ENCODE measurements around the gene OPTN. TPM values are rescaled to one million over a fixed set of nuclear protein-coding genes. Genes with fewer than 3 reads are reported as not detected.
A peak's percentile ranks its signal among the peaks of the same experiment; 100 is the strongest.

Gene OPTN
- total and polyA plus RNA-seq, 2 of the 8 experiments (the other 6 are each of a cell fraction or from before 2014, with no cell fraction given), result 4.8 to 20.1 TPM

DNA sequence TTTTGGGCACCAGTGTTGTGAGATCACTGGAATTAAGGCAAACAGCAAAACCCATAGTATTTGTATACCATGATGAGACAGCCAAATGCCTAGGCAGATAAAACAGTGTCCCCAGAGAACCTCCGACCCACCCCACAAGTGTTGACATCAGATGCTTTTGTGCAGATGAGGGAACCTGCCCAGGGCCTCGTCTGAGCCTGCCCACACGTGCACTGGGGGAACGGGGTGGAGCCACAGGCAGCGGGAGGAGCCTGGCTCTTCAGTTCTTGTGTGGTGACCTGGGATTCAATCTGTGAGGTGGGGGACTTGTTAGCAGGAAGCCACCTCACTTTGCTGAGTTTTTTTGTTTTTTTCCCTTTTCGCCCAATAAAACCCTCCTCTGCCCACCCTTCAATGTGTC lies 33.4 kb upstream of the OPTN start:
- Histone ChIP-seq H3K79me2 (ENCODE audit: control insufficient read depth in 1 of 2, insufficient read depth in 2 of 2, low read length in 2 of 2) (no peaks in the 10 kb centered on the region), H4K8ac (ENCODE audit: extremely low read depth, insufficient read depth, low read length) (no peak overlapping the region), H3K36me3 (ENCODE audit: control insufficient read depth in 2 of 4, insufficient read depth in 4 of 4, low read length in 3 of 4) (no peaks in the 10 kb centered on the region; a peak in 1 of 8 replicates), H3K18ac (ENCODE audit: extremely low read depth, low read length) (no peak overlapping the region), H2BK12ac (ENCODE audit: low read depth, low read length) (no peak overlapping the region), H3K9me3 (ENCODE audit: insufficient read depth in 2 of 2, low read depth in 1 of 2, low read length in 1 of 2) (peaks cover 6 to 8% of the 10 kb centered on the region in 2 experiments; a peak in 2 of 4 replicates), H3K56ac (replicated peaks; ENCODE audit: insufficient read length, low read depth, low read length) (no peak overlapping the region), H2BK5ac (ENCODE audit: low read depth, low read length) (no peak overlapping the region), H3K4me1 (replicated peaks in 1 of 4; ENCODE audit: control insufficient read depth in 3 of 4, insufficient read depth in 4 of 4, low read length in 3 of 4) (no peaks in the 10 kb centered on the region; a peak in 1 of 7 replicates), H3K27me3 (replicated peaks in 1 of 4; ENCODE audit: control insufficient read depth in 3 of 4, extremely low read depth in 1 of 4, insufficient read depth in 3 of 4, low read length in 3 of 4) (no peaks in the 10 kb centered on the region; a peak in 1 of 7 replicates), H2BK20ac (ENCODE audit: low read length) (no peak overlapping the region), H3K9ac (replicated peaks in 1 of 4; ENCODE audit: extremely low read depth in 1 of 4, low read depth in 3 of 4, low read length in 3 of 4) (no peak overlapping the region), H3K79me1 (ENCODE audit: low read depth, low read length) (no peaks in the 10 kb centered on the region), H4K5ac (ENCODE audit: insufficient read length, low read depth, low read length) (no peak overlapping the region), H3K4ac (replicated peaks; ENCODE audit: insufficient read length, low read depth, low read length) (no peak overlapping the region), H2AFZ (ENCODE audit: low read length) (no peak overlapping the region), H3K23me2 (ENCODE audit: low read depth, low read length) (no peaks in the 10 kb centered on the region), H3K4me2 (ENCODE audit: insufficient read depth in 1 of 2, low read depth in 2 of 2, low read length in 2 of 2) (no peak overlapping the region), H4K91ac (replicated peaks; ENCODE audit: insufficient read length, low read length) (no peak overlapping the region), H4K20me1 (replicated peaks in 1 of 2; ENCODE audit: control insufficient read depth in 1 of 2, insufficient read depth in 2 of 2, low read length in 2 of 2) (no peaks in the 10 kb centered on the region), H3K27ac (ENCODE audit: low read depth, low read length) (no peak overlapping the region), H3K23ac (ENCODE audit: insufficient read length) (no peak overlapping the region), H3K4me3 (ENCODE audit: extremely low read depth in 1 of 4, insufficient read depth in 2 of 4, low read depth in 3 of 4, low read length in 4 of 4) (no peak overlapping the region), H2BK120ac (replicated peaks; ENCODE audit: low read depth, low read length) (no peak overlapping the region), H3K14ac (ENCODE audit: insufficient read length) (no peak overlapping the region), H2AK5ac (ENCODE audit: low read depth, low read length) (no peak overlapping the region), H2BK15ac (ENCODE audit: low read length) (no peak overlapping the region)
- CTCF ChIA-PET (ENCODE audit: partially characterized antibody), result interaction anchor here (0.5 to 3.0 kb wide), 7 partner anchors 7 to 232 kb away, joined by 3 to 19 read pairs (median 6); no protein-coding TSS in a partner anchor
- FAIRE-seq (no peak), DNase-seq (ENCODE audit: low read depth in 1 of 2, low spot score in 2 of 2) (no peak)
- TF ChIP-seq PHF8 (conservative IDR thresholded peaks at IDR 0.05; ENCODE audit: low read depth, low read length) (no peak), HDAC6 (IDR thresholded peaks at IDR 0.05; ENCODE audit: low read depth, low read length) (no peak), CREB1 (IDR thresholded peaks at IDR 0.05) (no peak), TAF1 (IDR thresholded peaks at IDR 0.05; ENCODE audit: low read depth, low read length) (no peak), SUZ12 (IDR thresholded peaks at IDR 0.05; ENCODE audit: low read length) (no peak), E2F6 (IDR thresholded peaks at IDR 0.05) (peak; percentile 81), BRCA1 (IDR thresholded peaks at IDR 0.05; ENCODE audit: low read depth, low read length) (no peak), FOSL1 (IDR thresholded peaks at IDR 0.05; ENCODE audit: insufficient read depth, low read depth, low read length) (no peak), SIRT6 (IDR thresholded peaks at IDR 0.05; ENCODE audit: low read length) (no peak), NRF1 (IDR thresholded peaks at IDR 0.05; ENCODE audit: low read depth, low read length) (no peak), BACH1 (IDR thresholded peaks at IDR 0.05; ENCODE audit: low read length) (no peak), ASH2L (IDR thresholded peaks at IDR 0.05; ENCODE audit: low read length) (no peak), POLR2A (IDR thresholded peaks at IDR 0.05; ENCODE audit: control extremely low read depth in 1 of 2, low read depth in 2 of 2, low read length in 2 of 2) (no peak), CHD1 (IDR thresholded peaks at IDR 0.05; ENCODE audit: low read depth, low read length) (no peak), YY1 (IDR thresholded peaks at IDR 0.05; ENCODE audit: low read depth, low read length) (no peak)
- TF ChIP-seq, protein P1, sequence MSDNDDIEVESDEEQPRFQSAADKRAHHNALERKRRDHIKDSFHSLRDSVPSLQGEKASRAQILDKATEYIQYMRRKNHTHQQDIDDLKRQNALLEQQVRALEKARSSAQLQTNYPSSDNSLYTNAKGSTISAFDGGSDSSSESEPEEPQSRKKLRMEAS (IDR thresholded peaks at IDR 0.05), result peak; percentile 87
- POLR2A ChIA-PET (ENCODE audit: partially characterized antibody), result no interaction called here
- WGBS, 2 experiments (ENCODE audit: extremely low coverage in 1 of 2, insufficient coverage in 1 of 2, insufficient read length in 1 of 2, insufficient replicate concordance in 2 of 2, low coverage in 1 of 2, low lambda C conversion rate in 2 of 2, missing lambda C conversion rate in 1 of 2), result 83% methylated on average over 6 of the region's 6 CpGs; no CpG with 5 or more reads in 1 of the 2 experiments

All from H1 (cell line).